Fibroblast of skin of scalp (primary cell): ENCODE data around the gene TOP2A.
A peak's percentile ranks its signal among the peaks of the same experiment; 100 is the strongest.

Experiments used
- DNase-seq: peaks from one replicate; pipeline ENCODE4 v3.0.0-alpha.2; 2013

Gene TOP2A

DNA sequence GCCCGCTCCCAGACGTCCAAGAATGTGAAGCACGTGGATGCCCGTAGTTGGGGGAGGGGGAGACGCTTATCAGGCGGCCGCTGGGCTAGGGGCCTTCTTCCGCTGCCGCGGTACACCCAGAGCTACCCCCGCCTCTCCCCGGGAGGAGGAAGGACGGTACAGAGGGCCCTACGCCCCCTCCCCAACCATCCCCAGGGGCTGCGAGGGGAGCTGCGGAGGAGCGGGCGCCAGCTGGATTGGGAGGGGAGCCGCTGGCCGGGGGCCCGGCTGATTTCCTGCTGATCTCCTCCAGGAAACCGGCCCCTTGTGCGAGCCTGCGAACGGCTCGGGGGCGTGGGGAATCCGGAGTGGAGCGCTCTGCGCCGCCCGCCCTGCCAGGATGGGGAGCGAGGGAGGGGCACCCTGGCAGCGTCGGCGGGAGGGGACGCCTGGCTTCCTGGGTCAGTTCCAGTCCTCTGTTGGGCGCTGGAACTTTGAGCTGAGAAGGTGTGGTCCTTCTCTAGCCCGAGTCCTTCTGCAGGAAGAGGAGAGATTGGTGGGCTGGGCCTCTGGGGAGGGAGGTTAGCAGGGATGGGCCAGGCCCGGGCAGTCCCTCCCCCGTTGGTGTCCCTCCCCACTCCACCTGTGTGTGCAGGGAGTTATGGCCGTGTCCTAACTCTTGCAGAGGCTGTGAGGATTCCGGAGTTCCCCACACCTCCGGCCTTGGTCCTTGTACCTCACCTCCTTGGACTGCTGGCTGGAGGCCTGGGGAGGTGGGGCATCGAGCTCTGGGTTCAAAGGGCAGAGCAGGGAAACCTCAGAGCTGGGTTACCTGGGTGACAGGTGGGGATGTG, 72.3 kb downstream of the TOP2A start:
- peak; percentile 63 for DNase-seq

DNA sequence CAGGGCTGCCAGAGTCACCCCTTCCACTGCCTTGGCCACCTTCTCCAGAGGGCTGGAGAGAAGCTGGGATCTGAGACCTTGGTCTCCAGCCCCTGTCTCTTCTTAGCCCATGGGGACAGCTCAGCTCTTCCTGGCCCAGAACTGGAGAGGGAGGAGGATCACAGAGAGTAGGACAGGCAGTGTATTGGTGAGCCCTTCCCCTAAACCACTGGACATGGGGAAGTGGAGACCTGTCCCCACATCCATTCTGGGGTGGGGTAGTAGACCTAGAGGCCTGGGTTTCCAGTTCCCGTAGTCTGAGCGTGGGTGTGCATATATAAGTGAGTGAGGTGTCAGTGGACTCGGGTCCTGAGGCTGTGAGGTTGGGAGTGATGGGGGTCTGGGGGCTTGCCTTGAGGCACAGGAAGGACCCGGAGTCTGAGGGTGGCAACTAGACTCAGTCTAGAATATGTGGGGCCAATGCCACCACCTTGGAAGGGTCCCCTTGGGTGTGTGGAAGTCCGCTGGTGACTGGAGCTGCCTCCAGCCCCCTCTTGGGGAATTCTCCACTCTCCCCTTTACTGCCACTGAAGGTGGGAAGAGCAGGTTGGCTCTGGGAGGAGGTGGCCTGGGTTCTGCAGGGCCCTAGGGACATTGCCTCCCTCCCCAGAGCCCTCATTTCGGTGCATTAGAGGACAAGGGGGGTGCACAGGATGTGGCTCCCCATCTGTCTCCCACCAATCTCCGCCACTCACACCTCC, 73.1 kb downstream of the TOP2A start:
- DNase-seq = no peak

GRCh38 chr17:40343219-40344119, 74.2 kb downstream of the TOP2A start:
- DNase-seq = no peak

DNA sequence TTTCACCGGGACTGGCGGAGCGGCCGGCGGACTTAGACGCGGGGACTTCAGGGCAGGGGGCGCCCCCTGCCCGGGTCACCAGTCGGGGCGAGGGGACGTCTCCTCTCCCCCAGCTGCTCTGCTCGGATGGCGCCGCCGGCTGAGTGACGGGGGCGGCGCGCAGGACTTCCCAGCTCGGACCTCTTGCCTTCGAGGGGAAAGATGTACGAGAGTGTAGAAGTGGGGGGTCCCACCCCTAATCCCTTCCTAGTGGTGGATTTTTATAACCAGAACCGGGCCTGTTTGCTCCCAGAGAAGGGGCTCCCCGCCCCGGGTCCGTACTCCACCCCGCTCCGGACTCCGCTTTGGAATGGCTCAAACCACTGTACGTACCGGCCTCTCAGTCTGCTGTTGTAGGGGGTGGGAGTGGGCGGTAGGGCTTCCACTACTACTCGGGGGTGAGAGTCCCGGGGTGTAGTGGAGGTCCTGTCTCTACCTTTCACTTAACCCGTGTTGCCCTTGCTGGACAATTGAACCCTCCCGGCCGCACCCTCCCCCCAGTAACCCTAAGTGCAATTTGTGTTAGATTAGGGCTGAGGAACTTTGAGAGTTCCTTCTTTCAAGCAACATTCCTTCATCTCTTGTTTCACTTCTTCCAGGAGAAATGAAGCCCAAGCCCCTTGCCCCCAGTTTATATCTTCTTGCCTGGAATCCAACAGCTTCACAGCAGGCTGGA, 75.0 kb downstream of the TOP2A start:
- no peak for DNase-seq

DNA sequence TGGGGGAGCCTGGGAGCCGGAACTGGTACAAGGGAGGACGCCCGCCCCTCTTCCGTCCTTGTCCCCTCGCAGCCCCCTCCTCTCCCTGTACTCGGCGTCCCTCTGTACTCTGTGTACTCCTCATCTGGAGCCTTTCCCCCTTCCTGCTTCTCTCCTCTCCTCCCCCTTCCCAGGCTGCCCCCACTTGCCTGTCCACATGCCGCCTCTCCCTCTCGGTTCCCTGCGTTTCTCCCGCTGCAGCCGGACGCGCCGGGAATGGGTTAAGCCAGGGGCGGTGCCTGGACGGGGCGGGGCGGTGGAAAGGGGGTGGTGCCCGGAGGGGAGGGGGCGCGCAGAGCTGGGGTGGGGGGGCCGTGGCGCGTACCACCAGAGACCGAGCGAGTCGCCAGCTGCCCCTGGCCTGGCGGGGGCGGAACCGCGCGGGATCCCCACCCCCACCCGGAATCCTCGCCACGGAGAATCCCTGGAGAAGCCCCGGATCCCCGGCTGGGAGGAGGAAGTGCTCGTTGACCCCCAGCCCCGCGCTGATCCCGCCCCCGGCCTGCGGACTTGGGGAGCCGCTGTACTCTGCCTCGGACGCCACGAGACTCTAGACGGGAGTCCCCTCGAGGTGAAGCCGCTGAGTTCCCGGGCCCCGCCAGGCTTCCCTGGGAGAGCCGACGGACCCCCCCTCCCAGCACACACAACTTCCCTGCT, 75.7 kb downstream of the TOP2A start:
- peak; percentile 58 for DNase-seq

DNA sequence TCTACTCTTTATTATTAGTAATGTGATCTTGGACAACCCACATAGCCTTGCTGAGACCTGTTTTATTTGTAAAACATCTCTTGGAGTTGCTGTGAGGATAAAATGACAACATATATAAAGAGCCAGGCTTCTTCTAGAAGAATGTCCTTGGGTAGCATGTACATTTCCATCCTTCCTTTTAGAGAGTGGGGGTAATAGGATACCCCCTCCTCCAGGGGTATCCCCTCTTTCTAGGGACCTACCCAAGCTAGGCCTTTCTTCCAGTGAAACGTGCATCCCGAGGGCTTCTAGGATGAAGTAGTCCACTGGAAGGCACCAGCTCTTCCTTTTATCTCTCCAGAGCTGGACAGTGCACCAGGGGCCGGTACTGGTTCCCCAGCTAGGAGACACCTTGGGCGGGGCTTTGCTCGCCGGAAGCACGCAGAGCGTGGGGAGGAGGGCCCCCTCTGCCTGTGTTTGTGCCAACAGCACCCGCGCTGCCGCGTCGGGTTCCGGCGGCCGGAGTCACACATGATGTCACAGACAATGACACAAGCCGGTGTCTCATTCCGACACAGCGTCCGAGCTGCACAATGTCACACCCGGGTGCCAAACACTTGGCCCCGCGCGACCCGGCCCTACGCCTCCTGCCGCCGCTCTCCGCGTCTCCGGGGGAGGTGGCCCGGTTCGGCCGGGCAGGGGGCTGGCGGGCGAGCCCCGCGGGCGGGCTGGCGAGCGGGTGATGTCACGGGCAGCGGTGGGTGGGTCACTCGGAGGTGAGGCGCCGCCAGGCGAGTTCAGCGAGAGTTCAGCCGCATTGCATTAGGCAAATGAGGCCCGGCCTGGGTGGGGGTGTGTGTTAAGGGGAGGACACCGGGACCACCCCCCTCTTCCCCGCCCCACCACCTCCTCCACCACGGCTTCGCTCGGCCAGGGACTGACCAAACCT, 76.6 kb downstream of the TOP2A start:
- peak; percentile 66 for DNase-seq

- no peak for DNase-seq
Measured at GRCh38 chr17:40340327-40340726, 77.4 kb downstream of the TOP2A start.

DNA sequence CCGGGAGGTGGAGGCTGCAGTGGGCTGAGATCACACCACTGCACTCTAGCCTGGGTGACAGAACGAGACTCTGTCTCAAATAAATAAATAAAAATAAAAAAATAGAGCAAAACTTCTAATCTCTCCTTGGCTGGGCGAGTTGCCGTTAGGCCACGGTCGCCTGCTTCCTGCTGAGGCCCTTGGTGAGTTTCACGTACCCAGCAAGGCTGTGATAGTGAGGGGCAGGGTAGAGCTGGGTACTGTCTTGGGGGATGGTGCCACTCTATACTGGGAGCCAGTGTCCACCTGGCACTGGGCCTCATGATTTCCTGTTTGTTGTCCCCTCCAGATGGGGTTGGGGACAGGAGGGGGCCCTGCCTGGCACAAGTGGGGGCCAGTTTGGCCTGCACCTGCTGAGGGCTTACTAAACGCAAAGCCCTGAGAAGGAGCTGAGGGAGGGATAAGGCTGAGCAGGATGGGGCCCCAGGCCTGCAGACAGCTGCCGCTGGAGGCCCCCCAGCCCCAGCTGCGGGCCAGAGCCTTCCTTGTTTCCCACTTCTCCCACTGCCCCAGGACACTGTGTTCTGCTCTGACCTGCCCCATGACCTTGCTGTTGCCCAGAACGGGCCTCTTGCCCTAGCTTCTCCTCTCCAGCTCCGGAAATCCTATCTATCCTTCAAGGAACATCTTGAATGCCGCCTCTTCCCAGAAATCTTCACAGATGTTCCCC, 78.6 kb downstream of the TOP2A start:
- DNase-seq = no peak
